ENCODE measurements around the gene ANXA2R. TPM values are rescaled to one million over a fixed set of nuclear protein-coding genes. Genes with fewer than 3 reads are reported as not detected.

Gene ANXA2R
- polyA plus RNA-seq, 1 of the 3 experiments (the other 2 are of a cell fraction): 1.9 TPM

DNA sequence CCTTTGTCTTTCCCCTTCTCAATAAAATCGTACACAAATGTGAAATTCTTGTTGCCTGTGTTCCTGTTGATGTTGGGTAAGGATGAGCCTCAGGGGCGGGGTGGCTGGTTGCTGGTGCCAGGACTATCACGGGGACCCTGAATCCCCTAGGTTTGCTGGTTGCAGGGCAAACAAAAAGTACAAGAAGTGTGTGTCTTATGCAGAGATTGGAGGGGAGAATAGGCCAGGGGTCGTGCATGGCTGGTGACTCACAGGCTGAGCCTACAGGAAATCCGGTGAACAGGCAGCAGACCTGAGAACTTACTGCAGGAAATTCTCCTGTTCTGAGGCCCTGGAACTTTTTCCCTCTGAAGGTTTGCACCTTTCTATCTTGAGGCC is 5.5 kb downstream of the ANXA2R start:
- DNase-seq: no peak
- POLR2A ChIA-PET: no interaction called here
- TF ChIP-seq, protein P1, sequence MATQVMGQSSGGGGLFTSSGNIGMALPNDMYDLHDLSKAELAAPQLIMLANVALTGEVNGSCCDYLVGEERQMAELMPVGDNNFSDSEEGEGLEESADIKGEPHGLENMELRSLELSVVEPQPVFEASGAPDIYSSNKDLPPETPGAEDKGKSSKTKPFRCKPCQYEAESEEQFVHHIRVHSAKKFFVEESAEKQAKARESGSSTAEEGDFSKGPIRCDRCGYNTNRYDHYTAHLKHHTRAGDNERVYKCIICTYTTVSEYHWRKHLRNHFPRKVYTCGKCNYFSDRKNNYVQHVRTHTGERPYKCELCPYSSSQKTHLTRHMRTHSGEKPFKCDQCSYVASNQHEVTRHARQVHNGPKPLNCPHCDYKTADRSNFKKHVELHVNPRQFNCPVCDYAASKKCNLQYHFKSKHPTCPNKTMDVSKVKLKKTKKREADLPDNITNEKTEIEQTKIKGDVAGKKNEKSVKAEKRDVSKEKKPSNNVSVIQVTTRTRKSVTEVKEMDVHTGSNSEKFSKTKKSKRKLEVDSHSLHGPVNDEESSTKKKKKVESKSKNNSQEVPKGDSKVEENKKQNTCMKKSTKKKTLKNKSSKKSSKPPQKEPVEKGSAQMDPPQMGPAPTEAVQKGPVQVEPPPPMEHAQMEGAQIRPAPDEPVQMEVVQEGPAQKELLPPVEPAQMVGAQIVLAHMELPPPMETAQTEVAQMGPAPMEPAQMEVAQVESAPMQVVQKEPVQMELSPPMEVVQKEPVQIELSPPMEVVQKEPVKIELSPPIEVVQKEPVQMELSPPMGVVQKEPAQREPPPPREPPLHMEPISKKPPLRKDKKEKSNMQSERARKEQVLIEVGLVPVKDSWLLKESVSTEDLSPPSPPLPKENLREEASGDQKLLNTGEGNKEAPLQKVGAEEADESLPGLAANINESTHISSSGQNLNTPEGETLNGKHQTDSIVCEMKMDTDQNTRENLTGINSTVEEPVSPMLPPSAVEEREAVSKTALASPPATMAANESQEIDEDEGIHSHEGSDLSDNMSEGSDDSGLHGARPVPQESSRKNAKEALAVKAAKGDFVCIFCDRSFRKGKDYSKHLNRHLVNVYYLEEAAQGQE (IDR thresholded peaks at IDR 0.05; ENCODE audit: low read depth, low read length): no peak
- TF ChIP-seq EP300 (IDR thresholded peaks at IDR 0.05; ENCODE audit: borderline replicate concordance in 1 of 2, low read depth in 1 of 2, low read length in 1 of 2): no peak
- TF ChIP-seq JUND (IDR thresholded peaks at IDR 0.05): no peak
- no peak for TF ChIP-seq MEF2A (IDR thresholded peaks at IDR 0.05; ENCODE audit: borderline replicate concordance, low read depth)
- no peak for TF ChIP-seq TEAD4 (IDR thresholded peaks at IDR 0.05; ENCODE audit: borderline replicate concordance, insufficient read depth)
- TF ChIP-seq, protein P2, sequence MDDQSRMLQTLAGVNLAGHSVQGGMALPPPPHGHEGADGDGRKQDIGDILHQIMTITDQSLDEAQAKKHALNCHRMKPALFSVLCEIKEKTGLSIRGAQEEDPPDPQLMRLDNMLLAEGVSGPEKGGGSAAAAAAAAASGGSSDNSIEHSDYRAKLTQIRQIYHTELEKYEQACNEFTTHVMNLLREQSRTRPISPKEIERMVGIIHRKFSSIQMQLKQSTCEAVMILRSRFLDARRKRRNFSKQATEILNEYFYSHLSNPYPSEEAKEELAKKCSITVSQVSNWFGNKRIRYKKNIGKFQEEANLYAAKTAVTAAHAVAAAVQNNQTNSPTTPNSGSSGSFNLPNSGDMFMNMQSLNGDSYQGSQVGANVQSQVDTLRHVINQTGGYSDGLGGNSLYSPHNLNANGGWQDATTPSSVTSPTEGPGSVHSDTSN (IDR thresholded peaks at IDR 0.05): no peak
- peak; percentile 53 for TF ChIP-seq GABPA (IDR thresholded peaks at IDR 0.05; ENCODE audit: low read depth)
- no peak for TF ChIP-seq SMC3 (IDR thresholded peaks at IDR 0.05; ENCODE audit: low read depth, low read length)
- no peak for TF ChIP-seq EZH2phosphoT487 (IDR thresholded peaks at IDR 0.05; ENCODE audit: borderline replicate concordance, low read depth)
- 0 out of 2 replicates have a peak, but pooled peaks have one; percentile 30 for TF ChIP-seq FOSL2 (IDR thresholded peaks at IDR 0.05; ENCODE audit: borderline replicate concordance, low read depth)
- TF ChIP-seq ELF1 (IDR thresholded peaks at IDR 0.05): no peak
- TF ChIP-seq, protein P3, sequence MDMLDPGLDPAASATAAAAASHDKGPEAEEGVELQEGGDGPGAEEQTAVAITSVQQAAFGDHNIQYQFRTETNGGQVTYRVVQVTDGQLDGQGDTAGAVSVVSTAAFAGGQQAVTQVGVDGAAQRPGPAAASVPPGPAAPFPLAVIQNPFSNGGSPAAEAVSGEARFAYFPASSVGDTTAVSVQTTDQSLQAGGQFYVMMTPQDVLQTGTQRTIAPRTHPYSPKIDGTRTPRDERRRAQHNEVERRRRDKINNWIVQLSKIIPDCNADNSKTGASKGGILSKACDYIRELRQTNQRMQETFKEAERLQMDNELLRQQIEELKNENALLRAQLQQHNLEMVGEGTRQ (IDR thresholded peaks at IDR 0.05; ENCODE audit: borderline replicate concordance, low read depth, low read length): no peak
- no peak for TF ChIP-seq RFX5 (IDR thresholded peaks at IDR 0.05; ENCODE audit: low read length)
- no peak for TF ChIP-seq RCOR1 (IDR thresholded peaks at IDR 0.05; ENCODE audit: low read length)
- no peak for TF ChIP-seq SIN3A (IDR thresholded peaks at IDR 0.05; ENCODE audit: borderline replicate concordance, low read depth, low read length)
- no peak for TF ChIP-seq YY1 (IDR thresholded peaks at IDR 0.05; ENCODE audit: low read depth)
- no peak for TF ChIP-seq GATA2 (CRISPR knock-in tag; IDR thresholded peaks at IDR 0.05)
- no peaks in the 10 kb centered on the region for H3K27me3 ChIP-seq (ENCODE audit: insufficient read depth)
- peak overlapping the region; percentile 45 for H2AFZ ChIP-seq (ENCODE audit: low read depth)
- H3K79me2 ChIP-seq (ENCODE audit: insufficient read depth): peaks cover 33% of the 10 kb centered on the region
- no peaks in the 10 kb centered on the region for H3K9me2 ChIP-seq
- H3K9me3 ChIP-seq: no peaks in the 10 kb centered on the region
- no peaks in the 10 kb centered on the region for H3K36me3 ChIP-seq (replicated peaks in 1 of 2; ENCODE audit: control insufficient read depth in 1 of 2, insufficient read depth in 2 of 2, low read length in 1 of 2)
- no peak overlapping the region for H3K4me2 ChIP-seq
- H3F3A ChIP-seq (replicated peaks; ENCODE audit: insufficient read depth): peaks cover 12% of the 10 kb centered on the region
- H3K4me1 ChIP-seq (ENCODE audit: control insufficient read depth in 1 of 2, insufficient read depth in 2 of 2, low read depth in 1 of 2, low read length in 1 of 2): peaks cover 0 to 2% of the 10 kb centered on the region in 2 experiments; a peak in 1 of 4 replicates
- CTCF ChIA-PET: no interaction called here
- H3K9ac ChIP-seq: no peak overlapping the region
- WGBS (ENCODE audit: low lambda C conversion rate): 40% methylated on average over 5 of the region's 5 CpGs
- peak overlapping the region in 1 of 2 experiments; percentile 25; a peak in 2 of 4 replicates for H3K27ac ChIP-seq (ENCODE audit: low read depth in 2 of 2, low read length in 1 of 2)
- no peak overlapping the region for H3K4me3 ChIP-seq (ENCODE audit: low read depth in 2 of 2, low read length in 1 of 2)
- H4K20me1 ChIP-seq (ENCODE audit: insufficient read depth): no peaks in the 10 kb centered on the region
